Omental fat pad (tissue), 4 donors: ENCODE data around the gene ACSM2A. TPM values are rescaled to one million over a fixed set of nuclear protein-coding genes. Genes with fewer than 3 reads are reported as not detected.
"Not testable (repeated sequence)": the region's sequence is repeated elsewhere in the genome, so short reads cannot be mapped to it uniquely, and the experiment has no call there.

Experiments
- ATAC-seq: fragments of 150-250 bp; one replicate; pipeline ENCODE4 v1.9.1; 2016; ENCODE audit warnings: mild to moderate bottlenecking, moderate library complexity; ENCODE audit not compliant: low FRiP score
- DNase-seq: peaks from one replicate; pipeline ENCODE4 v3.0.0-alpha.2; 2019; ENCODE audit warnings: low spot score
- total RNA-seq, 4 donors: library from RNA; depleted of rRNA; stranded (reverse); fragments of >200 nt; gene quantifications; one replicate each; pipeline ENCODE4 v1.1.0, GENCODE V29; 2016
- TF ChIP-seq, protein P1 (sequence below), 3 donors: fragments of 450-650 bp; IDR thresholded peaks; one replicate each; pipeline ENCODE4 v1.5.1; 2016 to 2017; ENCODE audit warnings: antibody characterized with exemption in 3 of 3, mild to moderate bottlenecking in 3 of 3, moderate library complexity in 2 of 3

The ACSM2A gene
- total RNA-seq, 4 donors from 2014 or later = 0.19 to 0.63 TPM; not detected in 2

GRCh38 chr16:20470732-20471131 lies 19.4 kb downstream of the ACSM2A start:
- DNase-seq, ATAC-seq: not testable (repeated sequence)

GRCh38 chr16:20477188-20477744 lies 25.9 kb downstream of the ACSM2A start:
- not testable (repeated sequence) for DNase-seq, ATAC-seq

GRCh38 chr16:20483989-20484388 lies 32.7 kb downstream of the ACSM2A start:
- ATAC-seq, DNase-seq: not testable (repeated sequence)

DNA sequence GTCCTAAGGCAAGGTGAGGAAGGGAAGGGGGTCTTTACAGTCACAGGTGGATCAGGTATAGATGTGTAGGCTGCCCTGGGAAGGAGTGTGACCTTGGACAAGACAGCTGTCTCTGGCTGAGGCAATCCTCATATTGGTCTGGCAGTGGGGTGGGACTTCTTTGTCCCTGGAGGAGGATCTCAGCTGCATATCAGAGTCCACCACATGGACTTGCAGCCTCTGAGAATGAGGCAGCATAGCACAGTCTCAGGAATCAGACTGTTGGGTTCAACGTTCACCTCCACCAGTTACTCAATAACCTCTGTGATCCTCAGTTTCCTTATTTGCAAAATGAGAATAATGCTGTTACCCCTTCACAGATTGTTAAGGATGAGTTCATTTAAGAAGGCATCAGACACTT lies 33.4 kb downstream of the ACSM2A start:
- ATAC-seq (no peak), DNase-seq (no peak)
- TF ChIP-seq, protein P1, sequence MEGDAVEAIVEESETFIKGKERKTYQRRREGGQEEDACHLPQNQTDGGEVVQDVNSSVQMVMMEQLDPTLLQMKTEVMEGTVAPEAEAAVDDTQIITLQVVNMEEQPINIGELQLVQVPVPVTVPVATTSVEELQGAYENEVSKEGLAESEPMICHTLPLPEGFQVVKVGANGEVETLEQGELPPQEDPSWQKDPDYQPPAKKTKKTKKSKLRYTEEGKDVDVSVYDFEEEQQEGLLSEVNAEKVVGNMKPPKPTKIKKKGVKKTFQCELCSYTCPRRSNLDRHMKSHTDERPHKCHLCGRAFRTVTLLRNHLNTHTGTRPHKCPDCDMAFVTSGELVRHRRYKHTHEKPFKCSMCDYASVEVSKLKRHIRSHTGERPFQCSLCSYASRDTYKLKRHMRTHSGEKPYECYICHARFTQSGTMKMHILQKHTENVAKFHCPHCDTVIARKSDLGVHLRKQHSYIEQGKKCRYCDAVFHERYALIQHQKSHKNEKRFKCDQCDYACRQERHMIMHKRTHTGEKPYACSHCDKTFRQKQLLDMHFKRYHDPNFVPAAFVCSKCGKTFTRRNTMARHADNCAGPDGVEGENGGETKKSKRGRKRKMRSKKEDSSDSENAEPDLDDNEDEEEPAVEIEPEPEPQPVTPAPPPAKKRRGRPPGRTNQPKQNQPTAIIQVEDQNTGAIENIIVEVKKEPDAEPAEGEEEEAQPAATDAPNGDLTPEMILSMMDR (IDR thresholded peaks at IDR 0.05) = no peak

GRCh38 chr16:20485408-20485807 lies 34.1 kb downstream of the ACSM2A start:
- TF ChIP-seq, protein P1 (IDR thresholded peaks at IDR 0.05) = no peak
- ATAC-seq = no peak
- no peak for DNase-seq

- not testable (repeated sequence) for ATAC-seq, DNase-seq
These were observed 39.7 kb downstream of the ACSM2A start for GRCh38 chr16:20490994-20491393.

GRCh38 chr16:20491448-20491847 lies 40.1 kb downstream of the ACSM2A start:
- not testable (repeated sequence) for ATAC-seq, DNase-seq

GRCh38 chr16:20504418-20504817 lies 53.1 kb downstream of the ACSM2A start:
- ATAC-seq = no peak
- TF ChIP-seq, protein P1 (IDR thresholded peaks at IDR 0.05) = no peak
- no peak for DNase-seq

DNA sequence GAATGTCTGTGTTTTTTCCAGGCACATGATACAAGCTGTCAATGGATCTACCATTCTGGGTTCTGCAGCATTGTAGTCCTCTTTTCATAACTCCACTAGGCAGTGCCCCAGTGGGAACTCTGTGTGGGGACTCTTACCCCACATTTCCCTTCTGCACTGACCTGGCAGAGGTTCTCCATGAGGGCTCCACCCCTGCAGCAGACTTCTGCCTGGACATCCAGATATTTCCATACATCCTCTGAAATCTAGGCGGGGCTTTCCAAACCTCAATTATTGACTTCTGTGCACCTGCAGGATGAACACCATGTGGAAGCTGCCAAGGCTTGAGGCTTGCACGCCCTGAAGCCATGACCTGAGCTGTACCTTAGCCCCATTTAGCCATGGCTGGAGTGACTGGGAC lies 56.0 kb downstream of the ACSM2A start:
- TF ChIP-seq, protein P1 (IDR thresholded peaks at IDR 0.05) = no peak
- DNase-seq = no peak
- no peak for ATAC-seq

DNA sequence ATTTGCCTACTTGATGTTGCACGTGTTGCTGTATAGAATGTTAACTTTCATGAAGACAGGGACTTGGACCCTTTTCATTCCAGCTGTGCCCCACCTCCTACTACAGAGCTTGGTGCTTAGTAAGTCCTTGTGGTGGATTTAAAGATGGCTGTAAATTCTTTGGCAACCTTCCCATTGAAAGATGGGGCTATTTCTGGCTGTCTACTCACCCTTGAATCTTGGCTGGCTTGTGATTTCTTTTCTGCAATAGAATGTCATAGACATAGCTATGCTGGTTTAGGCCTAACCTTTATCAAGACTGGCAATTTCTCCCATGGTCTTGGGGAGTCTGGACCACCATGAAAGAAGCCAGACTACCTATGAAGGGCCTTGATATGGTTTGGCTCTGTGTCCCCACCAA lies 59.0 kb downstream of the ACSM2A start:
- TF ChIP-seq, protein P1 (IDR thresholded peaks at IDR 0.05) = no peak
- DNase-seq = no peak
- no peak for ATAC-seq
